ENCODE measurements around the gene DEFB129. TPM values are rescaled to one million over a fixed set of nuclear protein-coding genes. Genes with fewer than 3 reads are reported as not detected.

Gene DEFB129
- total and polyA plus RNA-seq, 9 of the 15 experiments (the other 6 are each of a cell fraction or from before 2014, with no cell fraction given), result not detected

DNA sequence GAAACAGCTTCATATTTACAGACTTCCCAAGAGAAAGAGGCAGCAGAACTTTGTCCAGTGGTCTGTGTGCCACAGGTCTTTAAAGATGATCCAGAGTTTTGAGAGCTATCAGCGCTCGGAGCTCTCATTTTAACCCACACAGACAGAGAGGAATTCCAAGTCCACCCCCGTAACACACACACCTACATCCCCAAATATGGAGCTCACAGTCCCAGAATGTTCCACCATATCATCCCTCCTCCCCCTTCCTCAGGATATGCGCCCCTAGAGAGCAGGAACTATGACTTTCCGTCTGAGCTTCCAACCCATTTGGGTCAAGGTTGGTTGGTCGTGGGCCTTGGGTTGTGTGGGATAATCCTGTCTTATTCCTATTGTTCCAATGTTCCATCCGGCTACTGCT lies 37.4 kb upstream of the DEFB129 start, which contains the start of gene DEFB128:
TSS of gene DEFB128 (minus strand) at position 101 of the 400 bp plus-strand sequence. CDS start at position 13, 88 bp downstream.
- H3K9ac ChIP-seq (ENCODE audit: insufficient read depth in 1 of 2, low read depth in 2 of 2, low read length in 2 of 2), result no peak within 1 kb of the TSS
- intact Hi-C loops (cut with micrococcal nuclease) (no loop called here), in situ Hi-C loops (cut with MboI) (no loop called here)
- DNase-seq (ENCODE audit: extremely low read depth in 1 of 4, low spot score in 3 of 4), result no peak
- TF ChIP-seq PRMT5 (CRISPR knock-in tag; IDR thresholded peaks at IDR 0.05), result no peak
- no peak for TF ChIP-seq NR2C1 (IDR thresholded peaks at IDR 0.05)
- no peak for TF ChIP-seq NR2C1 (tag; IDR thresholded peaks at IDR 0.05)
- TF ChIP-seq, protein P1, sequence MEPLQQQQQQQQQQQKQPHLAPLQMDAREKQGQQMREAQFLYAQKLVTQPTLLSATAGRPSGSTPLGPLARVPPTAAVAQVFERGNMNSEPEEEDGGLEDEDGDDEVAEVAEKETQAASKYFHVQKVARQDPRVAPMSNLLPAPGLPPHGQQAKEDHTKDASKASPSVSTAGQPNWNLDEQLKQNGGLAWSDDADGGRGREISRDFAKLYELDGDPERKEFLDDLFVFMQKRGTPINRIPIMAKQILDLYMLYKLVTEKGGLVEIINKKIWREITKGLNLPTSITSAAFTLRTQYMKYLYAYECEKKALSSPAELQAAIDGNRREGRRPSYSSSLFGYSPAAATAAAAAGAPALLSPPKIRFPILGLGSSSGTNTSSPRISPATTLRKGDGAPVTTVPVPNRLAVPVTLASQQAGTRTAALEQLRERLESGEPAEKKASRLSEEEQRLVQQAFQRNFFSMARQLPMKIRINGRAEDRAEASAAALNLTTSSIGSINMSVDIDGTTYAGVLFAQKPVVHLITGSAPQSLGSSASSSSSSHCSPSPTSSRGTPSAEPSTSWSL (CRISPR knock-in tag; IDR thresholded peaks at IDR 0.05; ENCODE audit: borderline replicate concordance), result no peak
- no peak for TF ChIP-seq HDAC6 (IDR thresholded peaks at IDR 0.05; ENCODE audit: low read depth, low read length)
- no peak for TF ChIP-seq NCOA4 (IDR thresholded peaks at IDR 0.05; ENCODE audit: partially characterized antibody)
- no peak for TF ChIP-seq SIX5 (IDR thresholded peaks at IDR 0.05; ENCODE audit: borderline replicate concordance in 1 of 2, insufficient read depth in 1 of 2, low read depth in 1 of 2, low read length in 2 of 2)
- no peak for TF ChIP-seq DIDO1 (tag; IDR thresholded peaks at IDR 0.05; ENCODE audit: low read depth)
- TF ChIP-seq, protein P2, sequence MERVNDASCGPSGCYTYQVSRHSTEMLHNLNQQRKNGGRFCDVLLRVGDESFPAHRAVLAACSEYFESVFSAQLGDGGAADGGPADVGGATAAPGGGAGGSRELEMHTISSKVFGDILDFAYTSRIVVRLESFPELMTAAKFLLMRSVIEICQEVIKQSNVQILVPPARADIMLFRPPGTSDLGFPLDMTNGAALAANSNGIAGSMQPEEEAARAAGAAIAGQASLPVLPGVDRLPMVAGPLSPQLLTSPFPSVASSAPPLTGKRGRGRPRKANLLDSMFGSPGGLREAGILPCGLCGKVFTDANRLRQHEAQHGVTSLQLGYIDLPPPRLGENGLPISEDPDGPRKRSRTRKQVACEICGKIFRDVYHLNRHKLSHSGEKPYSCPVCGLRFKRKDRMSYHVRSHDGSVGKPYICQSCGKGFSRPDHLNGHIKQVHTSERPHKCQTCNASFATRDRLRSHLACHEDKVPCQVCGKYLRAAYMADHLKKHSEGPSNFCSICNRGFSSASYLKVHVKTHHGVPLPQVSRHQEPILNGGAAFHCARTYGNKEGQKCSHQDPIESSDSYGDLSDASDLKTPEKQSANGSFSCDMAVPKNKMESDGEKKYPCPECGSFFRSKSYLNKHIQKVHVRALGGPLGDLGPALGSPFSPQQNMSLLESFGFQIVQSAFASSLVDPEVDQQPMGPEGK (CRISPR knock-in tag; IDR thresholded peaks at IDR 0.05; ENCODE audit: borderline replicate concordance), result no peak
- TF ChIP-seq CBX8 (IDR thresholded peaks at IDR 0.05; ENCODE audit: borderline replicate concordance, extremely low read depth, low read depth, low read length, poor library complexity, severe bottlenecking), result no peak
- TF ChIP-seq POU5F1 (IDR thresholded peaks at IDR 0.05; ENCODE audit: borderline replicate concordance, low read depth, low read length, partially characterized antibody), result no peak
- TF ChIP-seq XRCC4 (IDR thresholded peaks at IDR 0.05; ENCODE audit: extremely low read depth, insufficient read depth, insufficient read length), result no peak
- no peak for TF ChIP-seq MAFG (tag; conservative IDR thresholded peaks at IDR 0.05)
- TF ChIP-seq SMAD1 (IDR thresholded peaks at IDR 0.05; ENCODE audit: low read depth, low read length, partially characterized antibody), result no peak
- no peak for TF ChIP-seq C11orf30 (IDR thresholded peaks at IDR 0.05; ENCODE audit: low read depth)
- no peak for TF ChIP-seq ZFP36 (IDR thresholded peaks at IDR 0.05; ENCODE audit: low read depth, low read length, partially characterized antibody)
- WGBS (ENCODE audit: insufficient coverage, low coverage, missing lambda C conversion rate), result 6% methylated on average over 4 of the region's 7 CpGs
- H3K27ac ChIP-seq (ENCODE audit: extremely low read depth, low read depth, low read length), result no peak within 1 kb of the TSS
- no TSS peak for BruUV-seq (replicated peaks)
- no peak within 1 kb of the TSS for H3K4me3 ChIP-seq
- H3K9me1 ChIP-seq (ENCODE audit: control insufficient read depth, insufficient read depth, low read length), result no peaks in the 10 kb centered on the region
- no peaks in the 10 kb centered on the region for H3K36me3 ChIP-seq (ENCODE audit: control insufficient read depth, insufficient read depth, low read length)
- H3K4me1 ChIP-seq (replicated peaks in 1 of 2; ENCODE audit: control insufficient read depth in 2 of 2, insufficient read depth in 2 of 2, low read length in 2 of 2), result no peaks in the 10 kb centered on the region
- no peak for FAIRE-seq
- H3K4me2 ChIP-seq (ENCODE audit: insufficient read depth, low read length), result no peak within 1 kb of the TSS
- no peaks in the 10 kb centered on the region for H3K79me2 ChIP-seq (ENCODE audit: control insufficient read depth, insufficient read depth, low read length)
- CTCF ChIA-PET (ENCODE audit: low intra/inter-chr PET ratio), result no interaction called here
- no peaks in the 10 kb centered on the region for H3K9me3 ChIP-seq (replicated peaks; ENCODE audit: control insufficient read depth, insufficient read depth, low read depth, low read length)
- POLR2A ChIA-PET, result interaction anchor here (1.2 kb wide), 1 partner anchor 26 kb away, joined by 3 read pairs; no protein-coding TSS in a partner anchor
- no peaks in the 10 kb centered on the region for H4K20me1 ChIP-seq (replicated peaks; ENCODE audit: control insufficient read depth, insufficient read depth, low read length)
- no peak for ATAC-seq
- no peaks in the 10 kb centered on the region; a peak in 2 of 5 replicates for H3K27me3 ChIP-seq (ENCODE audit: control insufficient read depth in 2 of 2, insufficient read depth in 2 of 2, low read length in 2 of 2)
- H2AFZ ChIP-seq (ENCODE audit: low read depth, low read length), result no peak within 1 kb of the TSS

All from K562 (cell line).